Measurements from ENCODE around the gene ATP8A2. TPM values are rescaled to one million over a fixed set of nuclear protein-coding genes. Genes with fewer than 3 reads are reported as not detected.

Gene ATP8A2
- total RNA-seq, 2 donors from 2014 or later, result 0.23 to 6.1 TPM

DNA sequence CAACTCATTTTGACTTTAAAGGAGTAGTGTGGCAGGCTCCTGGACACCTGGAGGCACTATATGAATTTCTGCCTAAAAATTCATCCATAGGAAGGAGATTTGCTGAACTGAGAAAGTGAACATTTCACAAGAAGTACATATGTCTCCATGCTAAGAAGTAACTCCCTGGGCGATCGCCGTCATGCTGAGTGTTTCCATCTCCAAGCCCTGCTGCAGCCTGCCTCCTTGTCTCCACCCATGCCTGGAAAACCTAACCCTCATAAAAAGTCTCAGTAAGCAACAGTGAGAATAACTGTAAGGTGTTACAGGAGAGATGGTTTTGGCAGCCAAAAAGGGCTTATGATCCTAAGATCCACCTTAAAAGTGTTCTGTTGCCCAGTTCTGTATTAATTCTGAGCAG, 428.7 kb downstream of the ATP8A2 start:
- no peaks in the 10 kb centered on the region for H3K4me1 ChIP-seq (replicated peaks)
- TF ChIP-seq POLR2A (IDR thresholded peaks at IDR 0.05), result no peak
- DNase-seq (ENCODE audit: low spot score), result no peak
- no peaks in the 10 kb centered on the region for H3K36me3 ChIP-seq
- no peaks in the 10 kb centered on the region for H3K9me3 ChIP-seq
- no peak overlapping the region for H3K27ac ChIP-seq
- 42% methylated on average over 3 of the region's 3 CpGs for WGBS
- no peak overlapping the region for H3K4me3 ChIP-seq
- H3K27me3 ChIP-seq (replicated peaks; ENCODE audit: insufficient read depth), result no peaks in the 10 kb centered on the region
- intact Hi-C loops (cut with DNase I), result no loop called here

DNA sequence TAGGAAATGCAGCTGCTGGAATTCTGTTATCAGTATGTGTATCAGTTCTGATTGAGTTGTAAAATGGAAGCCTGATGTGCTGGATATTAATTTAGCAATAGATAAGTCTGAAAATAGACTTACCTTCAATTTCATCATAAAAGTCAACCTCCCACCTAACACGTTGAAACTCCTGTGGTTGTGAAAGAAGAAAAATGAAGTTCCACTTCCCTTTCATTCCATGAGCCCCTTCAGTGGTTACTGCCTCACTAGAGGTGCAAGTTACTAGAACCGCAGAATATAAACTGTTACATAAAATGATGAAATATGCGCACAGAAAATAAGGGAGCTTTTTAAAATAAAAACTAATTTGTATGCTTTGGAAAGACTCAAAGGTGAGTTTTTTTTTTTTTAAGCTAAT, 430.8 kb downstream of the ATP8A2 start:
- Histone ChIP-seq H3K36me3 (no peaks in the 10 kb centered on the region), H3K27me3 (replicated peaks; ENCODE audit: insufficient read depth) (no peaks in the 10 kb centered on the region), H3K4me1 (replicated peaks) (no peaks in the 10 kb centered on the region), H3K4me3 (no peak overlapping the region), H3K27ac (no peak overlapping the region), H3K9me3 (no peaks in the 10 kb centered on the region)
- WGBS, result 70% methylated on average over 3 of the region's 3 CpGs
- TF ChIP-seq POLR2A (IDR thresholded peaks at IDR 0.05) (no peak), POLR2AphosphoS5 (IDR thresholded peaks at IDR 0.05) (no peak)
- TF ChIP-seq, protein P1, sequence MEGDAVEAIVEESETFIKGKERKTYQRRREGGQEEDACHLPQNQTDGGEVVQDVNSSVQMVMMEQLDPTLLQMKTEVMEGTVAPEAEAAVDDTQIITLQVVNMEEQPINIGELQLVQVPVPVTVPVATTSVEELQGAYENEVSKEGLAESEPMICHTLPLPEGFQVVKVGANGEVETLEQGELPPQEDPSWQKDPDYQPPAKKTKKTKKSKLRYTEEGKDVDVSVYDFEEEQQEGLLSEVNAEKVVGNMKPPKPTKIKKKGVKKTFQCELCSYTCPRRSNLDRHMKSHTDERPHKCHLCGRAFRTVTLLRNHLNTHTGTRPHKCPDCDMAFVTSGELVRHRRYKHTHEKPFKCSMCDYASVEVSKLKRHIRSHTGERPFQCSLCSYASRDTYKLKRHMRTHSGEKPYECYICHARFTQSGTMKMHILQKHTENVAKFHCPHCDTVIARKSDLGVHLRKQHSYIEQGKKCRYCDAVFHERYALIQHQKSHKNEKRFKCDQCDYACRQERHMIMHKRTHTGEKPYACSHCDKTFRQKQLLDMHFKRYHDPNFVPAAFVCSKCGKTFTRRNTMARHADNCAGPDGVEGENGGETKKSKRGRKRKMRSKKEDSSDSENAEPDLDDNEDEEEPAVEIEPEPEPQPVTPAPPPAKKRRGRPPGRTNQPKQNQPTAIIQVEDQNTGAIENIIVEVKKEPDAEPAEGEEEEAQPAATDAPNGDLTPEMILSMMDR (IDR thresholded peaks at IDR 0.05), result no peak
- intact Hi-C loops (cut with DNase I), result no loop called here
- DNase-seq (ENCODE audit: low spot score), result no peak

DNA sequence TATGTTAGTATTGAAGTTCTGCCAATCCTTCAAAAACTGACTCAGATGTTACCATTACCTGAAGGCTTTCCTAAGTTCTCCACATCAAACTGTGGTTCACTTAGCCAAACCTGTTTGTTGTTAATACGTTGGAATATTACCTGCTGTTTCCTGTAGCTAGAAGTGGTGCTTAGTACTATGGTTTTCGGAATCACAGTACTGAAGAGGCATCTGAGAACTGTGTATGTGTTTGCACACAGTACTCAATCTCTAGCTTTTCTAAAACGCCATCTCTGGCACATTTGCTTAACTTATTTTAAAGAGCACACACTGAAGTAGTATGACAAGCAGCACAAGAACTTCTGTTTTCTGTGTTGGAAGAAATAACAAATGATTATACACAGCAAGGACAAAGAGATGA, 431.9 kb downstream of the ATP8A2 start:
- TF ChIP-seq POLR2AphosphoS5 (IDR thresholded peaks at IDR 0.05) (no peak), POLR2A (IDR thresholded peaks at IDR 0.05) (no peak)
- TF ChIP-seq, protein P1 (IDR thresholded peaks at IDR 0.05), result no peak
- Histone ChIP-seq H3K36me3 (no peaks in the 10 kb centered on the region), H3K27ac (no peak overlapping the region), H3K9me3 (no peaks in the 10 kb centered on the region), H3K4me1 (replicated peaks) (no peaks in the 10 kb centered on the region), H3K4me3 (no peak overlapping the region), H3K27me3 (replicated peaks; ENCODE audit: insufficient read depth) (no peaks in the 10 kb centered on the region)
- DNase-seq (ENCODE audit: low spot score), result no peak
- intact Hi-C loops (cut with DNase I), result no loop called here
- 64% methylated on average over 3 of the region's 3 CpGs for WGBS

DNA sequence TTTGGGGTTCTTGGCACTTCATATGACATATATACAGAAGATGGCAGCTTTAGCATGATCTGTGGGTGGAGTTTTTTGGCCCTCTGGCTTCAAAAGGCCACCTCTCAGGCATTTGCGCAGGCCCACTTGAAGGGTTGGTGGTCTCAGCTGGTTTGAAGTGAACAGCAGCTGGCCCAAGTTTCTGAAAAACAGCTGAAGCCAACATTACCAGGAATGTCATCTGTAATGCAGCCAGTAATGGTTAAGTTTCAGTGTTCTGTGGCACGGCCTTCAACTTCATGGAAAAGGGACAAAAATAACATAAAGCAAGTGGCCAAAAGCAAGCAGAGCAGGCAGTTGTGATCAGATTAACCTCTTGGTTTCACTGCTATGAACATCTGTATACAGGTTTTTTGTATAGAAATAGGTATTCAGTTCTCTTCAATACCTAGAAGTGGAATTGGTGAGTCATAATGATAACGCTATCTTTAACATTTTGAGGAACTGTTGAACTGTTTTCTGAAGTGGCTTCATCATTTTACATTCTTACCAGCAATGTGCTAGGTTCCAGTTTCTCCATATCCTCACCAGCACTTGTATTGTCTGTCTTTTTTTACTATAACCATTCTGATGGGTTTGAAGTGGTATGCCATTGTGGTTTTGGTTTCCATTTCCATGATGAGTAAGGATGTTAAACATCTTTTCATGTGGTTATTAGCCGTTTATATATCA, 434.6 kb downstream of the ATP8A2 start:
- DNase-seq (ENCODE audit: low spot score), result no peak
- H3K36me3 ChIP-seq, result no peaks in the 10 kb centered on the region
- intact Hi-C loops (cut with DNase I), result no loop called here
- no peak overlapping the region for H3K27ac ChIP-seq
- no peaks in the 10 kb centered on the region for H3K4me1 ChIP-seq (replicated peaks)
- 89% methylated on average over 4 of the region's 4 CpGs for WGBS
- H3K4me3 ChIP-seq, result no peak overlapping the region
- TF ChIP-seq, protein P1 (IDR thresholded peaks at IDR 0.05), result no peak
- TF ChIP-seq POLR2A (IDR thresholded peaks at IDR 0.05) (no peak), POLR2AphosphoS5 (IDR thresholded peaks at IDR 0.05) (no peak)
- H3K9me3 ChIP-seq, result no peaks in the 10 kb centered on the region
- no peaks in the 10 kb centered on the region for H3K27me3 ChIP-seq (replicated peaks; ENCODE audit: insufficient read depth)

DNA sequence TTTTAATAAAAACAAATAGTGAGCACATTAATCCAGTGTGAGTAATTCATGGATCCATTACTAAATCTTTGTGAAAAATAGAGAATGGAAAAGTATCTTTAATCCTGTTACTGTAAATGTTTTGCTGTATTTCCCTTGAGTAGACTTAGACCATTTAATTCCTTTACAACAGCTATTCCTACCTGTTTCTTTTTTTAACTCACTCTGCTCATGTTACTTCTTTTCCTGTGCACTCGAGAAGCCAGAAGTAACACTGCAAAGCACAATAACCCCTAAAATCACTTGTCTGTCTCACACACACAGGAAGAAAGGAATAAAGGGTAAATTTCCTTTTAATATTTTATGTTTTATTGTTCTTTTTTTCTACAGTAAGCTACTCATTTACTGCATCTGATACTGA, 435.8 kb downstream of the ATP8A2 start:
- no peaks in the 10 kb centered on the region for H3K4me1 ChIP-seq (replicated peaks)
- no peak for DNase-seq (ENCODE audit: low spot score)
- H3K36me3 ChIP-seq, result no peaks in the 10 kb centered on the region
- TF ChIP-seq, protein P1 (IDR thresholded peaks at IDR 0.05), result no peak
- TF ChIP-seq POLR2AphosphoS5 (IDR thresholded peaks at IDR 0.05), result no peak
- TF ChIP-seq POLR2A (IDR thresholded peaks at IDR 0.05), result no peak
- H3K9me3 ChIP-seq, result no peaks in the 10 kb centered on the region
- WGBS, result 59% methylated on average over 1 of the region's 1 CpG
- no peak overlapping the region for H3K4me3 ChIP-seq
- intact Hi-C loops (cut with DNase I), result no loop called here
- no peaks in the 10 kb centered on the region for H3K27me3 ChIP-seq (replicated peaks; ENCODE audit: insufficient read depth)
- H3K27ac ChIP-seq, result no peak overlapping the region
